Endometrium (tissue), 2 donors: Measurements from ENCODE around the gene PAK5.

ENCODE experiments used
- FAIRE-seq: peaks from 2 replicates; lab custom pipeline; 2012; peaks lifted over from hg19 to GRCh38; lab: Jason Lieb, UNC
- donor health status: control.
- donor health status: control.

PAK5 gene

DNA sequence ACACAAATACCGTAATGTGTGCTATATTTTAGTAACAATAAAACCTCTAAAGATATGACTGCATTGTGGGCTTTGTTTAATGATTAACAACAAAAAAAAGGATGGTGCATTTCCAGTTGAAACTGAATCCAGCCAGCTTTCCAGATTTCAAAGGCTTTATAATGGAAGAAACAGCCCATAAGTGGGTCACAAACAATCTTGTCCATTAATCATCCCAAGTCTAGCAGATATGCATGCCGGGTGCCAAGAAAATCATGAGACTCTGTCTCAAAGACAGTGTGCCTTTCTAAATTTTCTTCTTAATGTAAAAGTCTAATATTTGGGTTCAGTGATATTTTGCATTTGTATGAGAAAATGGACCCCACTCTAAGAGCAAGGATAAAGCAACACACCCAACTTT is 345.1 kb downstream of the PAK5 start:
- FAIRE-seq, result no peak

DNA sequence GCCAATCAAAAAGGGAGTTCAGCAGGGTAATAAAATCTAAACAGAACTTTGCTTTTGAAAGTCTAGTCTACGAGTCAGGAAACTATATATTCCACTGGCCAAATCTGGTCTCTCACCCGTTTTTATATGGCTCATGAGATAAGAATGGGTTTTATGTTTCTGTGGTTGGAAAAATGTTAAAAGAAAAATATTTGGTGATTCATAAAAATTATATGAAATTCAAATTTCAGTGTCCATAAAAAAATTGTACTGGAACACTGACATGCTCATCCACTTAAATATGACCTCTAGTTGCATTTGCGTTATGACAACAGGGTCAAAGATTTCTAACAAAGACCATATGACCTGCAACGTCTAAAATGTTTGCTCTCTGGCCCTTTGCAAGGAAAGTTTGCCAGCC is 346.8 kb downstream of the PAK5 start:
- no peak for FAIRE-seq

DNA sequence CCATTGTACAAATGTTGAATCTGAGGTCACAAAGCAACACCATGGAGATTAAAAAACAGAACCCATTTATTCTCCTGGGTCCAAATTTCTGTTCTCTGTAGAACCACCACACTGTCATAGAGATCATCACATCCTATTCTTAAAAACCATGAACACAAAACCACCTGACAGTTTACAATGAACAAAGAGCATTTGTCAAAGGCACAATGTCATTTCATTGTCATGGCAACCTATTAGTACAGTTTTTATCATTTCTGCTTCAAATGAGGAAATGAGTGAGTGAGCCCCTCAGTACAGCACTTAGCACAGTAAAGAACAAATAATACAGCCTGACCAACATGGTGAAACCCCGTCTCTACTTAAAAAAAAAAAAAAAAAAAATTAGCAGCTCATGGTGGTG is 347.6 kb downstream of the PAK5 start:
- no peak for FAIRE-seq

DNA sequence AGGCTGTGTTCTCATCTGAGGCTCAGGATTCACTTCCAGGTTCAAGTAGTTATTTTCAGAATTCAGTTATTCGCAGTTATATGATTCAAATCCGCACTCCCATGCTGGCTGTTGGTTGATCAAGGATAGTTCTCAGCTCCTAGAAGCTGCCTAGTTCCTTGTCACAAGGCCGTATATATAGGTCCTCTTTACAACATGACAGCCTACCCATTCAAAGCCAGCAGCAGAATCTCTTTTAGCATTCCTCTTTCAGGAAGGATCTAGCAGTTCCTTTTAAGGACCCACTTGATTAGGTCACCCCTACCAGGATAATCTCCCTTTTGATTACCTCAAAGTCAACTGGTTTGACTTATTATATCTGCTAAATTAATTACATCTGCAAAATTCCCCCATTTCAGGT is 348.2 kb downstream of the PAK5 start:
- FAIRE-seq, result no peak

DNA sequence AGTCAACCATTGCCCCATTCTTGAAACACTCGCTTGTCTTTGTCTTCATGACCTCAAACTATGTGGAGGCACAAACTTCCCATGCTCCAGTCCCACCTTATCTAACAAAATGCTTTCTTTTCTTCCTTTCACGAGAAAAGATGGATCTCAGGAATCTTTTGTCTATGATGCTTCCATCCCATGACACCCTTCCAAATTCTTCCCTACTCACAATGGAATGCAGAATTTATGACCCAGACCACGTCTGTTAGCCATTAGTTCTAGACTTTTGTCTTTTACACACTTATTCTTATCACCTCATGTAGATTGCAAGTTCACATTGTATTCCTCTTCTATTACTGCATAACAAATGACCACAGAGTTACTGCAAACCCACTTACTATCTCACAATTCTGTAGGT is 348.7 kb downstream of the PAK5 start:
- no peak for FAIRE-seq

DNA sequence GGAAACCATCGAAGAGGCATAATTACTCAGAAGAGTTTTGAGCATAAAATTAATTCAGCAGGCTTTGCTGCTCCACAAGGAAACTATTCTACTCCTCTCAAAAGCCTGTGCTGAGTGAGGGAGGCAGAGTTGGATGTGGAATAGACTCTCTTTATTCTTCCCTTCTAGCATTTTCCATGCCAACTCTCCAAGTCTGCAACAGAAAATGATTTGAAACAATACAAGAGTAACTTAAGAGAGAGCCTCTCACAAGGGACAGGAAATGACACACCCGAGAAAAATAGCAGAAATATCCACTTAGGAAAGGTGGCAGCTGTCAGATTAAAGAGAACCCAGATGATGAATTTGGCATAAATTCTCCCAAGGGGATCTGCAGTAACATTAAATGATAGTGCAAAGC is 350.8 kb downstream of the PAK5 start:
- no peak for FAIRE-seq
